Body of pancreas (tissue), 4 donors: ENCODE measurements around the gene SLC30A1. TPM values are rescaled to one million over a fixed set of nuclear protein-coding genes. Genes with fewer than 3 reads are reported as not detected.

ENCODE experiments used
- ATAC-seq: fragments of 150-250 bp; one replicate; pipeline ENCODE4 v1.9.1; 2016
- DNase-seq, 4 donors: peaks; one replicate each; pipeline ENCODE4 v3.0.0-alpha.2; 2019
- H3K27ac ChIP-seq, 4 donors: fragments of 200-600 bp; sonication (generic); 1 replicate in 3 of 4; 2 replicates in 1 of 4; pipeline versions ENCODE4 v1.5.1 to v1.6.1; 2016 to 2019; ENCODE audit warnings: mild to moderate bottlenecking in 1 of 4, mixed read lengths in 1 of 4, moderate library complexity in 1 of 4
- H3K27me3 ChIP-seq, 2 donors: fragments of 200-600 bp; sonication (generic); one replicate each; pipeline ENCODE4 v1.6.0; 2016; ENCODE audit warnings: mild to moderate bottlenecking in 1 of 2
- H3K36me3 ChIP-seq, 2 donors: fragments of 200-600 bp; sonication (generic); replicated peaks in 1 of 2; 2 replicates each; pipeline ENCODE4 v1.5.1; 2016; ENCODE audit warnings: low read depth in 2 of 2; ENCODE audit not compliant: insufficient read depth in 1 of 2
- H3K4me1 ChIP-seq: fragments of 200-600 bp; sonication (generic); one replicate; pipeline ENCODE4 v1.6.0; 2016
- H3K4me3 ChIP-seq, 2 donors: fragments of 200-600 bp; sonication (generic); 1 replicate in 1 of 2; 2 replicates in 1 of 2; pipeline ENCODE4 v1.5.1; 2016 to 2019
- H3K9me3 ChIP-seq, 3 donors: fragments of 200-600 bp; sonication (generic); 1 replicate in 2 of 3; 2 replicates in 1 of 3; pipeline ENCODE4 v1.5.1; 2016
- POLR2A ChIP-seq, 3 donors: fragments of 450-650 bp; IDR thresholded peaks; one replicate each; pipeline ENCODE4 v1.6.1; 2016; ENCODE audit warnings: antibody characterized with exemption in 3 of 3, mild to moderate bottlenecking in 2 of 3
- WGBS, 2 donors: methylation state at CpG; one replicate each; pipeline ENCODE4 v1.1.5; 2017; 5-methylcytosine and 5-hydroxymethylcytosine counted together
- intact Hi-C: fragments of 100-400 bp; cut with DNase I; formaldehyde crosslinking; loops from one replicate; pipeline ENCODE4 v1.15.1; 2023
- total RNA-seq, 2 donors: library from RNA; depleted of rRNA; stranded (reverse); fragments of >200 nt; gene quantifications; one replicate each; pipeline ENCODE4 v1.1.0, GENCODE V29; 2016
- TF ChIP-seq, protein P1 (sequence below), 7 experiments: fragments of 450-650 bp in 4 of 7; fragments of 200-600 bp in 3 of 7; sonication (generic) in 3 of 7; IDR thresholded peaks; one replicate each; pipeline ENCODE4 v1.5.1; 2016 to 2019; ENCODE audit warnings: antibody characterized with exemption in 7 of 7

Gene SLC30A1
- total RNA-seq, 2 donors from 2014 or later: 7.3 to 11.5 TPM

DNA sequence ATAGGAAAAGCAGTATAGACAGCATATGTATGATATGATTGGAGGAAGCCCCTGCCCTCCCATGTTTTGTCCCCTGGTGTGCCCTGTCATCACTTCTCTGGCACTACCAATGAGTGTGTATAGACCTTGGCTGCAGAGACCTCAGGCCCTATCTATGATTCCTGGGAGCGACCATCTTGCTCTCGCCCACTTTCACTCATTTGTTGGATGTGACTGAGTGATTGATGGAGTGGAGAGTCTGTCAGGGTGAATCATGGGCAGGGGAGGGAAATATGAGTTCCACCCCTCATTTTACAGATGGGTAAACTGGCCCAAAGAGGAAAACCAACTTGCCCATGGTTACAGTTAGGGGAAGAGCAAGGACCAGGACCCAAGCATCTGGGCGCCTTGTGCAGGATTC is 14.9 kb downstream of the SLC30A1 start:
- DNase-seq: no peak
- no peak for ATAC-seq
- no peak overlapping the region for H3K27ac ChIP-seq
- WGBS, 2 donors: 89 to 92% methylated on average over 3 of the region's 3 CpGs
- no peak overlapping the region for H3K4me3 ChIP-seq
- H3K27me3 ChIP-seq: no peaks in the 10 kb centered on the region
- no peaks in the 10 kb centered on the region for H3K4me1 ChIP-seq
- TF ChIP-seq POLR2A (IDR thresholded peaks at IDR 0.05): no peak
- TF ChIP-seq, protein P1, sequence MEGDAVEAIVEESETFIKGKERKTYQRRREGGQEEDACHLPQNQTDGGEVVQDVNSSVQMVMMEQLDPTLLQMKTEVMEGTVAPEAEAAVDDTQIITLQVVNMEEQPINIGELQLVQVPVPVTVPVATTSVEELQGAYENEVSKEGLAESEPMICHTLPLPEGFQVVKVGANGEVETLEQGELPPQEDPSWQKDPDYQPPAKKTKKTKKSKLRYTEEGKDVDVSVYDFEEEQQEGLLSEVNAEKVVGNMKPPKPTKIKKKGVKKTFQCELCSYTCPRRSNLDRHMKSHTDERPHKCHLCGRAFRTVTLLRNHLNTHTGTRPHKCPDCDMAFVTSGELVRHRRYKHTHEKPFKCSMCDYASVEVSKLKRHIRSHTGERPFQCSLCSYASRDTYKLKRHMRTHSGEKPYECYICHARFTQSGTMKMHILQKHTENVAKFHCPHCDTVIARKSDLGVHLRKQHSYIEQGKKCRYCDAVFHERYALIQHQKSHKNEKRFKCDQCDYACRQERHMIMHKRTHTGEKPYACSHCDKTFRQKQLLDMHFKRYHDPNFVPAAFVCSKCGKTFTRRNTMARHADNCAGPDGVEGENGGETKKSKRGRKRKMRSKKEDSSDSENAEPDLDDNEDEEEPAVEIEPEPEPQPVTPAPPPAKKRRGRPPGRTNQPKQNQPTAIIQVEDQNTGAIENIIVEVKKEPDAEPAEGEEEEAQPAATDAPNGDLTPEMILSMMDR (IDR thresholded peaks at IDR 0.05): no peak
- no peaks in the 10 kb centered on the region for H3K36me3 ChIP-seq
- H3K9me3 ChIP-seq: no peaks in the 10 kb centered on the region
- intact Hi-C loops: no loop called here

GRCh38 chr1:211559222-211560010 is 19.5 kb downstream of the SLC30A1 start:
- intact Hi-C loops: no loop called here
- Histone ChIP-seq H3K27ac (no peak overlapping the region), H3K36me3 (no peaks in the 10 kb centered on the region), H3K4me3 (no peak overlapping the region), H3K27me3 (no peaks in the 10 kb centered on the region), H3K4me1 (no peaks in the 10 kb centered on the region), H3K9me3 (no peaks in the 10 kb centered on the region)
- TF ChIP-seq POLR2A (IDR thresholded peaks at IDR 0.05): no peak
- TF ChIP-seq, protein P1 (IDR thresholded peaks at IDR 0.05): no peak
- ATAC-seq (no peak), DNase-seq (no peak)
- WGBS, 2 donors: 59 to 65% methylated on average over 9 of the region's 9 CpGs

DNA sequence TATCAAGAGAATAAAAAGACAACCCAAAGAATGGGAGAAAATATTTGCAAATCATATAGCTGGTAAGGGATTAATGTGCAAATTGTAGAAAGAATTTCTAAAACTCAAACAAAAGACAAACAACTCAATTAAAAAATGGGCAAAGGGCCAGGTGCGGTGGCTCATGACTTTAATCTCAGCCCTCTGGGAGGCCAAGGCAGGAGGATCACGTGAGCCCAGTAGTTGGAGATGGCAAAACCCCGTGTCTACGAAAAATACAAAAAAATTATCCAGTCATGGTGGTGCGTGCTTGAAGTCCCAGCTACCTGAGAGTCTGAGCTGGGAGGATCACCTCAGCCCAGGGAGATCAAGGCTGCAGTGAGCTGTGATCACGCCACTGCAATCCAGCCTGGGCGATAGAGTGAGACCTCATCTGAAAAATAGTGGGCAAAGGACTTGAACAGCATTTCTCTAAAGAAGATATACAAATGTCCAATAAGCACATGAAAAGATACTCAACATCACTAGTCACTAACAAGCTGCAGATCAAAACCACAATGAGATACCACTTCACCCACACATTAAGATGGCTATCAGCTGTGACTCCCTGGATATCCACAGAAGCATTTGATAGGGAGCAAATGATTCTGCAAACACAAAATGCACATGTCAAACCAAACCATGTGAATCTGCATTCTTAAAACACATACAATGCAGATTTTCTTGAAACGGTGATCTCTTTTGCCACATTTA is 20.9 kb downstream of the SLC30A1 start:
- H3K9me3 ChIP-seq: no peaks in the 10 kb centered on the region
- no peaks in the 10 kb centered on the region for H3K36me3 ChIP-seq
- no peak for ATAC-seq
- no peak overlapping the region for H3K4me3 ChIP-seq
- no peaks in the 10 kb centered on the region for H3K4me1 ChIP-seq
- no peak for DNase-seq
- TF ChIP-seq, protein P1 (IDR thresholded peaks at IDR 0.05): no peak
- TF ChIP-seq POLR2A (IDR thresholded peaks at IDR 0.05): no peak
- no peaks in the 10 kb centered on the region for H3K27me3 ChIP-seq
- intact Hi-C loops: no loop called here
- WGBS, 2 donors: 78 to 81% methylated on average over 8 of the region's 8 CpGs
- H3K27ac ChIP-seq: no peak overlapping the region

DNA sequence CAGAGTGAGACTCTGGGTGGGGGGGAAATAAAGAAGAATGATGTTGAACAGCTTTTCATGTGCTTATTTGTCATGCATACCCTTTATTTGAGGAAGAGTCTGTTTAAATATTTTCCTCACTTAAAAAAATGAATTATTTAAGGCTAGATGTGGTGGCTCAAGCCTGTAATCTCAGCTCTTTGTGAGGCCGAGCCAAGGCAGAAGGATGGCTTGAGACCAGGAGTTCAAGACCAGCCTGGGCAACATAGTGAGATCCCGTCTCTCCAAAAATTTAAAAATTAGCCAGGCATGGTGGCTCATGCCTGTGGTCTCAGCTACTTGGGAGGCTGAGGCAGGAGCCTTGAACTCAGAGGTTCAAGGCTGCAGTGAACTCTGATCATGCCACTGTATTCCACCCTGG is 25.4 kb downstream of the SLC30A1 start:
- no peak for ATAC-seq
- Histone ChIP-seq H3K27me3 (no peaks in the 10 kb centered on the region), H3K4me3 (no peak overlapping the region), H3K36me3 (no peaks in the 10 kb centered on the region), H3K27ac (no peak overlapping the region), H3K9me3 (no peaks in the 10 kb centered on the region), H3K4me1 (no peaks in the 10 kb centered on the region)
- no peak for TF ChIP-seq POLR2A (IDR thresholded peaks at IDR 0.05)
- TF ChIP-seq, protein P1 (IDR thresholded peaks at IDR 0.05): no peak
- intact Hi-C loops: no loop called here
- DNase-seq: no peak
- WGBS, 2 donors: 86 to 88% methylated on average over 2 of the region's 2 CpGs
